ENCODE results near the gene CALN1.

DNA sequence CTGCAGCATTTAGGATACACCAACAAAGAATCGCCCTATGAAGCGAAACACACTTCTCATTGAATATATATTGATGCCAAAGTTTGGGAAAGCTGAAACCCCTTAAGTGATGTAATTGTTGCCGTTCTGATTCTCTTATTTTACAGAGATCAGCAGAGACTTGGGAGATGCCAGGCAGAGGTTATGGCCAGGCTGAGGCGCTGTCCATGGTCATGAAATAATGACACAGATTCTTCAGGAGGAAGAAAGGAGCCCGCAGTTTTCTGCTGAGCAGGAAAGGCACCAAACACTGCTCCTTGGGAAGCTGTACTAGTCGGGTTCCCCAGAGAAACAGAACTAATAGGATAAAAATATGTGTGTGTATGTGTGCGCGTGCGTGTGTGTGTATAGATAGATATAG lies 566.0 kb downstream of the CALN1 start:
- TF ChIP-seq MXI1 (conservative IDR thresholded peaks at IDR 0.05; ENCODE audit: poor library complexity, severe bottlenecking) = no peak
- no peak for TF ChIP-seq CTCF (IDR thresholded peaks at IDR 0.05; ENCODE audit: poor library complexity, severe bottlenecking)
- TF ChIP-seq RAD21 (conservative IDR thresholded peaks at IDR 0.05) = no peak
- TF ChIP-seq, protein P1, sequence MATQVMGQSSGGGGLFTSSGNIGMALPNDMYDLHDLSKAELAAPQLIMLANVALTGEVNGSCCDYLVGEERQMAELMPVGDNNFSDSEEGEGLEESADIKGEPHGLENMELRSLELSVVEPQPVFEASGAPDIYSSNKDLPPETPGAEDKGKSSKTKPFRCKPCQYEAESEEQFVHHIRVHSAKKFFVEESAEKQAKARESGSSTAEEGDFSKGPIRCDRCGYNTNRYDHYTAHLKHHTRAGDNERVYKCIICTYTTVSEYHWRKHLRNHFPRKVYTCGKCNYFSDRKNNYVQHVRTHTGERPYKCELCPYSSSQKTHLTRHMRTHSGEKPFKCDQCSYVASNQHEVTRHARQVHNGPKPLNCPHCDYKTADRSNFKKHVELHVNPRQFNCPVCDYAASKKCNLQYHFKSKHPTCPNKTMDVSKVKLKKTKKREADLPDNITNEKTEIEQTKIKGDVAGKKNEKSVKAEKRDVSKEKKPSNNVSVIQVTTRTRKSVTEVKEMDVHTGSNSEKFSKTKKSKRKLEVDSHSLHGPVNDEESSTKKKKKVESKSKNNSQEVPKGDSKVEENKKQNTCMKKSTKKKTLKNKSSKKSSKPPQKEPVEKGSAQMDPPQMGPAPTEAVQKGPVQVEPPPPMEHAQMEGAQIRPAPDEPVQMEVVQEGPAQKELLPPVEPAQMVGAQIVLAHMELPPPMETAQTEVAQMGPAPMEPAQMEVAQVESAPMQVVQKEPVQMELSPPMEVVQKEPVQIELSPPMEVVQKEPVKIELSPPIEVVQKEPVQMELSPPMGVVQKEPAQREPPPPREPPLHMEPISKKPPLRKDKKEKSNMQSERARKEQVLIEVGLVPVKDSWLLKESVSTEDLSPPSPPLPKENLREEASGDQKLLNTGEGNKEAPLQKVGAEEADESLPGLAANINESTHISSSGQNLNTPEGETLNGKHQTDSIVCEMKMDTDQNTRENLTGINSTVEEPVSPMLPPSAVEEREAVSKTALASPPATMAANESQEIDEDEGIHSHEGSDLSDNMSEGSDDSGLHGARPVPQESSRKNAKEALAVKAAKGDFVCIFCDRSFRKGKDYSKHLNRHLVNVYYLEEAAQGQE (IDR thresholded peaks at IDR 0.05; ENCODE audit: borderline replicate concordance) = no peak
- TF ChIP-seq EP300 (conservative IDR thresholded peaks at IDR 0.05; ENCODE audit: poor library complexity, severe bottlenecking) = no peak
- TF ChIP-seq SMC3 (conservative IDR thresholded peaks at IDR 0.05; ENCODE audit: poor library complexity) = no peak
- TF ChIP-seq EZH2 (IDR thresholded peaks at IDR 0.05; ENCODE audit: borderline replicate concordance, insufficient read depth, low read length, poor library complexity, severe bottlenecking) = no peak

Measured in neural cell (in vitro differentiated cells).